ENCODE results near the gene NOP10. TPM values are rescaled to one million over a fixed set of nuclear protein-coding genes. Genes with fewer than 3 reads are reported as not detected.

NOP10 gene
- total RNA-seq, 4 donors from 2014 or later, result 142 to 194 (median 170) TPM

- in situ Hi-C loops (cut with MboI; ENCODE audit: low sequenced_read_pairs in 4 of 4) (loop anchor here in 2 of 4 donors (10.0 to 25.0 kb wide), 4 partner anchors 123 to 620 kb away; partner anchors contain the start of genes EMC4 (in 1 of the 2) and ZNF770 (in 1 of the 2)), intact Hi-C loops (cut with DNase I; ENCODE audit: low total_unique reads) (loop anchor here (1.0 to 5.0 kb wide), 2 partner anchors 24 to 125 kb away; partner anchors contain the start of genes NOP10 and NUTM1)
- H3K27me3 ChIP-seq, result no peaks in the 10 kb centered on the region
- TF ChIP-seq CTCF (IDR thresholded peaks at IDR 0.05 in 4 of 5, conservative IDR thresholded peaks at IDR 0.05 in 1 of 5) (peak; percentile 88 to 98 (median 97)), POLR2A (IDR thresholded peaks at IDR 0.05) (peak; percentile 56 to 59)
- no peaks in the 10 kb centered on the region for H3K9me3 ChIP-seq
- DNase-seq (peak; percentile 76 to 82), ATAC-seq (peak; percentile 91 to 92)
- H3K4me1 ChIP-seq, result peaks cover 14 to 21% of the 10 kb centered on the region in 2 donors
- H3K36me3 ChIP-seq, result no peaks in the 10 kb centered on the region
- peak within 1 kb of the TSS; percentile 88 to 98 (median 92) for H3K4me3 ChIP-seq
- H3K27ac ChIP-seq, result peak within 1 kb of the TSS; percentile 92 to 99 (median 96)
Measured at GRCh38 chr15:34367101-34368081, 24.5 kb upstream of the NOP10 start, which contains the start of gene LPCAT4. Gene LPCAT4, minus strand, starts transcription at chr15:34367196. Its CDS starts 96 bp downstream, at chr15:34367100.

- in situ Hi-C loops (cut with MboI; ENCODE audit: low sequenced_read_pairs in 4 of 4), result loop anchor here in 2 of 4 donors (10.0 to 25.0 kb wide), 4 partner anchors 122 to 621 kb away; partner anchors contain the start of genes EMC4 (in 1 of the 2) and ZNF770 (in 1 of the 2)
- ATAC-seq (peak; percentile 5 to 14), DNase-seq (peak in 1 of 2 donors; percentile 38)
- peak overlapping the region; percentile 88 to 98 (median 92) for H3K4me3 ChIP-seq
- H3K4me1 ChIP-seq, result peaks cover 14 to 21% of the 10 kb centered on the region in 2 donors
- no peak for TF ChIP-seq CTCF (IDR thresholded peaks at IDR 0.05 in 4 of 5, conservative IDR thresholded peaks at IDR 0.05 in 1 of 5)
- TF ChIP-seq POLR2A (IDR thresholded peaks at IDR 0.05), result no peak
- intact Hi-C loops (cut with DNase I; ENCODE audit: low total_unique reads), result loop anchor here (1.0 to 5.0 kb wide), 2 partner anchors 23 to 124 kb away; partner anchors contain the start of genes NOP10 and NUTM1
- no peaks in the 10 kb centered on the region for H3K36me3 ChIP-seq
- no peaks in the 10 kb centered on the region for H3K9me3 ChIP-seq
- H3K27me3 ChIP-seq, result no peaks in the 10 kb centered on the region
- H3K27ac ChIP-seq, result peak overlapping the region; percentile 44 to 99 (median 96)
Measured at GRCh38 chr15:34366271-34367065, 23.5 kb upstream of the NOP10 start.

GRCh38 chr15:34365836-34366235 is 22.9 kb upstream of the NOP10 start:
- intact Hi-C loops (cut with DNase I; ENCODE audit: low total_unique reads), result loop anchor here (5.0 kb wide), 1 partner anchor 124 kb away; no protein-coding TSS in a partner anchor
- H3K4me1 ChIP-seq, result peaks cover 14 to 21% of the 10 kb centered on the region in 2 donors
- no peak for TF ChIP-seq CTCF (IDR thresholded peaks at IDR 0.05 in 4 of 5, conservative IDR thresholded peaks at IDR 0.05 in 1 of 5)
- TF ChIP-seq POLR2A (IDR thresholded peaks at IDR 0.05), result no peak
- no peak for ATAC-seq
- no peaks in the 10 kb centered on the region for H3K9me3 ChIP-seq
- no peaks in the 10 kb centered on the region for H3K36me3 ChIP-seq
- DNase-seq, result no peak
- peak overlapping the region; percentile 88 to 98 (median 92) for H3K4me3 ChIP-seq
- H3K27me3 ChIP-seq, result no peaks in the 10 kb centered on the region
- peak overlapping the region; percentile 44 to 99 (median 96) for H3K27ac ChIP-seq
- in situ Hi-C loops (cut with MboI; ENCODE audit: low sequenced_read_pairs in 4 of 4), result loop anchor here in 2 of 4 donors (10.0 to 25.0 kb wide), 4 partner anchors 121 to 621 kb away; partner anchors contain the start of genes EMC4 (in 1 of the 2) and ZNF770 (in 1 of the 2)

All from gastrocnemius medialis (tissue), 4 donors.